ENCODE data around the gene MROH8. TPM values are rescaled to one million over a fixed set of nuclear protein-coding genes. Genes with fewer than 3 reads are reported as not detected.

MROH8 gene
- total RNA-seq, 1 experiment from 2014 or later = 1.8 TPM

- POLR2A ChIA-PET = no interaction called here
- no peaks in the 10 kb centered on the region for H3K9me3 ChIP-seq (ENCODE audit: control insufficient read depth, insufficient read depth, low read depth, low read length)
- DNase-seq (ENCODE audit: low read depth, low spot score) (peak; percentile 46), ATAC-seq (peak; percentile 85)
- in situ Hi-C loops (cut with HindIII; ENCODE audit: low pct_unique_long_range_greater_than_20kb, low sequenced_read_pairs) (no loop called here), intact Hi-C loops (cut with micrococcal nuclease; ENCODE audit: unreplicated experiment) (no loop called here)
- BruUV-seq (replicated peaks) = no TSS peak
- H3K27me3 ChIP-seq (ENCODE audit: control insufficient read depth, insufficient read depth, low read length) = no peaks in the 10 kb centered on the region
- no peak overlapping the region for H3K27ac ChIP-seq (ENCODE audit: low read length)
- TF ChIP-seq CTCF (IDR thresholded peaks at IDR 0.05) (peak; percentile 85), POLR2AphosphoS5 (IDR thresholded peaks at IDR 0.05; ENCODE audit: low read depth, low read length) (no peak), SIN3A (IDR thresholded peaks at IDR 0.05; ENCODE audit: borderline replicate concordance, insufficient read depth, low read depth, low read length) (no peak), REST (IDR thresholded peaks at IDR 0.05; ENCODE audit: insufficient read depth in 1 of 2, low read depth in 2 of 2, low read length in 1 of 2) (no peak), TCF7L2 (IDR thresholded peaks at IDR 0.05; ENCODE audit: low read depth, low read length) (no peak)
- CTCF ChIA-PET = interaction anchor here (0.6 kb wide), 1 partner anchor 248 kb away, joined by 3 read pairs; no protein-coding TSS in a partner anchor
- peaks cover 33% of the 10 kb centered on the region for H3K36me3 ChIP-seq (ENCODE audit: control insufficient read depth, insufficient read depth, low read length)
- peaks cover 6% of the 10 kb centered on the region for H3K4me1 ChIP-seq (ENCODE audit: control insufficient read depth, insufficient read depth, low read length)
- no peak overlapping the region for H3K4me3 ChIP-seq (ENCODE audit: low read depth in 2 of 2, low read length in 2 of 2)
Observed at GRCh38 chr20:37202267-37202943, 23.1 kb upstream of the MROH8 start.

- TF ChIP-seq REST (IDR thresholded peaks at IDR 0.05; ENCODE audit: insufficient read depth in 1 of 2, low read depth in 2 of 2, low read length in 1 of 2) (no peak), POLR2AphosphoS5 (IDR thresholded peaks at IDR 0.05; ENCODE audit: low read depth, low read length) (no peak), TCF7L2 (IDR thresholded peaks at IDR 0.05; ENCODE audit: low read depth, low read length) (no peak), SIN3A (IDR thresholded peaks at IDR 0.05; ENCODE audit: borderline replicate concordance, insufficient read depth, low read depth, low read length) (no peak), CTCF (IDR thresholded peaks at IDR 0.05) (no peak)
- H3K36me3 ChIP-seq (ENCODE audit: control insufficient read depth, insufficient read depth, low read length) = peaks cover 28% of the 10 kb centered on the region
- peaks cover 6% of the 10 kb centered on the region for H3K4me1 ChIP-seq (ENCODE audit: control insufficient read depth, insufficient read depth, low read length)
- DNase-seq (ENCODE audit: low read depth, low spot score) (no peak), ATAC-seq (no peak)
- no TSS peak for BruUV-seq (replicated peaks)
- H3K4me3 ChIP-seq (ENCODE audit: low read depth in 2 of 2, low read length in 2 of 2) = no peak overlapping the region
- ChIA-PET POLR2A (interaction anchor here (0.7 kb wide), 1 partner anchor 25 kb away, joined by 12 read pairs; no protein-coding TSS in a partner anchor), CTCF (no interaction called here)
- no peaks in the 10 kb centered on the region for H3K9me3 ChIP-seq (ENCODE audit: control insufficient read depth, insufficient read depth, low read depth, low read length)
- in situ Hi-C loops (cut with HindIII; ENCODE audit: low pct_unique_long_range_greater_than_20kb, low sequenced_read_pairs) (no loop called here), intact Hi-C loops (cut with micrococcal nuclease; ENCODE audit: unreplicated experiment) (no loop called here)
- no peaks in the 10 kb centered on the region for H3K27me3 ChIP-seq (ENCODE audit: control insufficient read depth, insufficient read depth, low read length)
- H3K27ac ChIP-seq (ENCODE audit: low read length) = no peak overlapping the region
Observed at GRCh38 chr20:37201827-37202162, 22.4 kb upstream of the MROH8 start.

All from Panc1 (cell line).